ENCODE measurements around the gene ANXA2R. TPM values are rescaled to one million over a fixed set of nuclear protein-coding genes. Genes with fewer than 3 reads are reported as not detected.

The ANXA2R gene
- total and polyA plus RNA-seq, 9 of the 15 experiments (the other 6 are each of a cell fraction or from before 2014, with no cell fraction given): 2.1 to 4.8 (median 3.4) TPM

DNA sequence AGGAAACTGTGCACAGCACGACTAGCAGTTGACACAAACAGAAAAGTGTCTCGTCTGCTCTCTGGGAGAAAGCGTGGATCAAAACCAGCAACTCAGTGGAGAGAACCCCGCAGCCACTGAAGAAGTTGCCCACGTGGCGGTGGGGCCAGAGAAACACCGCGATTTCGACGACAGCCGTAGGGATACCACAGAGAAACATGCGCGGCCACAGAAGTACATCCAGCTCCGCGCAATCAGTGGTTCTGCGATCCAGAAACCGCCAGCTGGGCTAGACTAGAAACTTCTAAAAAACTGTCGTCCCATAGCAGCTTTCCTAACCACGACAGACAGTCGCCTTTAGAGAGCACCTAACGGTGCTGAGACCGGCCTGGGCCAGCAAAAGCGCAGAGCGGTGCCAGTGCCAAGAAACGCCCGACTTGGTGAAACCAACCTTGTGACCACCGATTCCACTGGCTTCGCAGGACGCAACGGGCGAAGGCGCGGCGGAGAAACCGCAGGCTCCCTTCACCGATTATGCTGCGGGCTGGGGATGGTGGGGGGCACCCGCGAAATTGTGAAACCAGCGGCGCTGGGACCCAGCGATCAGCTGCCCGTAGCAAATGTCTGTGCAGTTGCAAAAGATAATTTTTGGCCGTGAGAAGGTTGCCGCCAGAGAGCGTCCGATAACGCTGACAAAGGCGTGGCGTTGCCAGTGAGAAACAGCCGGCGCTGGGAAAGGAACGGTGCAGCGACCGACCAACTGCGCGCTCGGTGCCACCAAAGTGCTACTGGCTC, 2.7 kb upstream of the ANXA2R start (continued):
- TF ChIP-seq, protein P1, sequence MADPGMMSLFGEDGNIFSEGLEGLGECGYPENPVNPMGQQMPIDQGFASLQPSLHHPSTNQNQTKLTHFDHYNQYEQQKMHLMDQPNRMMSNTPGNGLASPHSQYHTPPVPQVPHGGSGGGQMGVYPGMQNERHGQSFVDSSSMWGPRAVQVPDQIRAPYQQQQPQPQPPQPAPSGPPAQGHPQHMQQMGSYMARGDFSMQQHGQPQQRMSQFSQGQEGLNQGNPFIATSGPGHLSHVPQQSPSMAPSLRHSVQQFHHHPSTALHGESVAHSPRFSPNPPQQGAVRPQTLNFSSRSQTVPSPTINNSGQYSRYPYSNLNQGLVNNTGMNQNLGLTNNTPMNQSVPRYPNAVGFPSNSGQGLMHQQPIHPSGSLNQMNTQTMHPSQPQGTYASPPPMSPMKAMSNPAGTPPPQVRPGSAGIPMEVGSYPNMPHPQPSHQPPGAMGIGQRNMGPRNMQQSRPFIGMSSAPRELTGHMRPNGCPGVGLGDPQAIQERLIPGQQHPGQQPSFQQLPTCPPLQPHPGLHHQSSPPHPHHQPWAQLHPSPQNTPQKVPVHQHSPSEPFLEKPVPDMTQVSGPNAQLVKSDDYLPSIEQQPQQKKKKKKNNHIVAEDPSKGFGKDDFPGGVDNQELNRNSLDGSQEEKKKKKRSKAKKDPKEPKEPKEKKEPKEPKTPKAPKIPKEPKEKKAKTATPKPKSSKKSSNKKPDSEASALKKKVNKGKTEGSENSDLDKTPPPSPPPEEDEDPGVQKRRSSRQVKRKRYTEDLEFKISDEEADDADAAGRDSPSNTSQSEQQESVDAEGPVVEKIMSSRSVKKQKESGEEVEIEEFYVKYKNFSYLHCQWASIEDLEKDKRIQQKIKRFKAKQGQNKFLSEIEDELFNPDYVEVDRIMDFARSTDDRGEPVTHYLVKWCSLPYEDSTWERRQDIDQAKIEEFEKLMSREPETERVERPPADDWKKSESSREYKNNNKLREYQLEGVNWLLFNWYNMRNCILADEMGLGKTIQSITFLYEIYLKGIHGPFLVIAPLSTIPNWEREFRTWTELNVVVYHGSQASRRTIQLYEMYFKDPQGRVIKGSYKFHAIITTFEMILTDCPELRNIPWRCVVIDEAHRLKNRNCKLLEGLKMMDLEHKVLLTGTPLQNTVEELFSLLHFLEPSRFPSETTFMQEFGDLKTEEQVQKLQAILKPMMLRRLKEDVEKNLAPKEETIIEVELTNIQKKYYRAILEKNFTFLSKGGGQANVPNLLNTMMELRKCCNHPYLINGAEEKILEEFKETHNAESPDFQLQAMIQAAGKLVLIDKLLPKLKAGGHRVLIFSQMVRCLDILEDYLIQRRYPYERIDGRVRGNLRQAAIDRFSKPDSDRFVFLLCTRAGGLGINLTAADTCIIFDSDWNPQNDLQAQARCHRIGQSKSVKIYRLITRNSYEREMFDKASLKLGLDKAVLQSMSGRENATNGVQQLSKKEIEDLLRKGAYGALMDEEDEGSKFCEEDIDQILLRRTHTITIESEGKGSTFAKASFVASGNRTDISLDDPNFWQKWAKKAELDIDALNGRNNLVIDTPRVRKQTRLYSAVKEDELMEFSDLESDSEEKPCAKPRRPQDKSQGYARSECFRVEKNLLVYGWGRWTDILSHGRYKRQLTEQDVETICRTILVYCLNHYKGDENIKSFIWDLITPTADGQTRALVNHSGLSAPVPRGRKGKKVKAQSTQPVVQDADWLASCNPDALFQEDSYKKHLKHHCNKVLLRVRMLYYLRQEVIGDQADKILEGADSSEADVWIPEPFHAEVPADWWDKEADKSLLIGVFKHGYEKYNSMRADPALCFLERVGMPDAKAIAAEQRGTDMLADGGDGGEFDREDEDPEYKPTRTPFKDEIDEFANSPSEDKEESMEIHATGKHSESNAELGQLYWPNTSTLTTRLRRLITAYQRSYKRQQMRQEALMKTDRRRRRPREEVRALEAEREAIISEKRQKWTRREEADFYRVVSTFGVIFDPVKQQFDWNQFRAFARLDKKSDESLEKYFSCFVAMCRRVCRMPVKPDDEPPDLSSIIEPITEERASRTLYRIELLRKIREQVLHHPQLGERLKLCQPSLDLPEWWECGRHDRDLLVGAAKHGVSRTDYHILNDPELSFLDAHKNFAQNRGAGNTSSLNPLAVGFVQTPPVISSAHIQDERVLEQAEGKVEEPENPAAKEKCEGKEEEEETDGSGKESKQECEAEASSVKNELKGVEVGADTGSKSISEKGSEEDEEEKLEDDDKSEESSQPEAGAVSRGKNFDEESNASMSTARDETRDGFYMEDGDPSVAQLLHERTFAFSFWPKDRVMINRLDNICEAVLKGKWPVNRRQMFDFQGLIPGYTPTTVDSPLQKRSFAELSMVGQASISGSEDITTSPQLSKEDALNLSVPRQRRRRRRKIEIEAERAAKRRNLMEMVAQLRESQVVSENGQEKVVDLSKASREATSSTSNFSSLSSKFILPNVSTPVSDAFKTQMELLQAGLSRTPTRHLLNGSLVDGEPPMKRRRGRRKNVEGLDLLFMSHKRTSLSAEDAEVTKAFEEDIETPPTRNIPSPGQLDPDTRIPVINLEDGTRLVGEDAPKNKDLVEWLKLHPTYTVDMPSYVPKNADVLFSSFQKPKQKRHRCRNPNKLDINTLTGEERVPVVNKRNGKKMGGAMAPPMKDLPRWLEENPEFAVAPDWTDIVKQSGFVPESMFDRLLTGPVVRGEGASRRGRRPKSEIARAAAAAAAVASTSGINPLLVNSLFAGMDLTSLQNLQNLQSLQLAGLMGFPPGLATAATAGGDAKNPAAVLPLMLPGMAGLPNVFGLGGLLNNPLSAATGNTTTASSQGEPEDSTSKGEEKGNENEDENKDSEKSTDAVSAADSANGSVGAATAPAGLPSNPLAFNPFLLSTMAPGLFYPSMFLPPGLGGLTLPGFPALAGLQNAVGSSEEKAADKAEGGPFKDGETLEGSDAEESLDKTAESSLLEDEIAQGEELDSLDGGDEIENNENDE (IDR thresholded peaks at IDR 0.05; ENCODE audit: low read depth, low read length): no peak
- TF ChIP-seq CBX2 (IDR thresholded peaks at IDR 0.05; ENCODE audit: insufficient read depth, low read length, poor library complexity, severe bottlenecking): no peak
- peak; percentile 16; the same call in 1 of the 2 replicates for TF ChIP-seq MEF2A (IDR thresholded peaks at IDR 0.05; ENCODE audit: control insufficient read depth, low read depth, low read length)
- TF ChIP-seq KDM1A (IDR thresholded peaks at IDR 0.05): no peak
- TF ChIP-seq SRF (CRISPR knock-in tag; IDR thresholded peaks at IDR 0.05): no peak; a peak in 1 of 4 replicates
- peak; percentile 97; the same call in 1 of the 2 replicates for TF ChIP-seq LCOR (CRISPR knock-in tag; IDR thresholded peaks at IDR 0.05)
- TF ChIP-seq, protein P2, sequence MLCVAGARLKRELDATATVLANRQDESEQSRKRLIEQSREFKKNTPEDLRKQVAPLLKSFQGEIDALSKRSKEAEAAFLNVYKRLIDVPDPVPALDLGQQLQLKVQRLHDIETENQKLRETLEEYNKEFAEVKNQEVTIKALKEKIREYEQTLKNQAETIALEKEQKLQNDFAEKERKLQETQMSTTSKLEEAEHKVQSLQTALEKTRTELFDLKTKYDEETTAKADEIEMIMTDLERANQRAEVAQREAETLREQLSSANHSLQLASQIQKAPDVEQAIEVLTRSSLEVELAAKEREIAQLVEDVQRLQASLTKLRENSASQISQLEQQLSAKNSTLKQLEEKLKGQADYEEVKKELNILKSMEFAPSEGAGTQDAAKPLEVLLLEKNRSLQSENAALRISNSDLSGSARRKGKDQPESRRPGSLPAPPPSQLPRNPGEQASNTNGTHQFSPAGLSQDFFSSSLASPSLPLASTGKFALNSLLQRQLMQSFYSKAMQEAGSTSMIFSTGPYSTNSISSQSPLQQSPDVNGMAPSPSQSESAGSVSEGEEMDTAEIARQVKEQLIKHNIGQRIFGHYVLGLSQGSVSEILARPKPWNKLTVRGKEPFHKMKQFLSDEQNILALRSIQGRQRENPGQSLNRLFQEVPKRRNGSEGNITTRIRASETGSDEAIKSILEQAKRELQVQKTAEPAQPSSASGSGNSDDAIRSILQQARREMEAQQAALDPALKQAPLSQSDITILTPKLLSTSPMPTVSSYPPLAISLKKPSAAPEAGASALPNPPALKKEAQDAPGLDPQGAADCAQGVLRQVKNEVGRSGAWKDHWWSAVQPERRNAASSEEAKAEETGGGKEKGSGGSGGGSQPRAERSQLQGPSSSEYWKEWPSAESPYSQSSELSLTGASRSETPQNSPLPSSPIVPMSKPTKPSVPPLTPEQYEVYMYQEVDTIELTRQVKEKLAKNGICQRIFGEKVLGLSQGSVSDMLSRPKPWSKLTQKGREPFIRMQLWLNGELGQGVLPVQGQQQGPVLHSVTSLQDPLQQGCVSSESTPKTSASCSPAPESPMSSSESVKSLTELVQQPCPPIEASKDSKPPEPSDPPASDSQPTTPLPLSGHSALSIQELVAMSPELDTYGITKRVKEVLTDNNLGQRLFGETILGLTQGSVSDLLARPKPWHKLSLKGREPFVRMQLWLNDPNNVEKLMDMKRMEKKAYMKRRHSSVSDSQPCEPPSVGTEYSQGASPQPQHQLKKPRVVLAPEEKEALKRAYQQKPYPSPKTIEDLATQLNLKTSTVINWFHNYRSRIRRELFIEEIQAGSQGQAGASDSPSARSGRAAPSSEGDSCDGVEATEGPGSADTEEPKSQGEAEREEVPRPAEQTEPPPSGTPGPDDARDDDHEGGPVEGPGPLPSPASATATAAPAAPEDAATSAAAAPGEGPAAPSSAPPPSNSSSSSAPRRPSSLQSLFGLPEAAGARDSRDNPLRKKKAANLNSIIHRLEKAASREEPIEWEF (CRISPR knock-in tag; IDR thresholded peaks at IDR 0.05): peak; percentile 73; the same call in 1 of the 2 replicates

Measured in K562 (cell line).